SK-N-MC (cell line): Measurements from ENCODE around the gene ZNF554.

Experiments used
- EZH2 ChIP-seq: fragments of 200-600 bp; sonication (generic); IDR thresholded peaks from one replicate; pipeline ENCODE4 v1.6.1; 2017; ENCODE audit warnings: antibody characterized with exemption
- FOXP2 ChIP-seq: optimal IDR thresholded peaks from 2 replicates; pipeline ENCODE3; 2011; ENCODE audit warnings: mild to moderate bottlenecking, moderate library complexity; ENCODE audit not compliant: insufficient read depth; ENCODE audit errors: extremely low read length, control extremely low read depth
- POLR2AphosphoS5 ChIP-seq: IDR thresholded peaks from 2 replicates; pipeline ENCODE4 v1.6.1; 2012; ENCODE audit warnings: mild to moderate bottlenecking, low read depth, low read length, borderline replicate concordance

DNA sequence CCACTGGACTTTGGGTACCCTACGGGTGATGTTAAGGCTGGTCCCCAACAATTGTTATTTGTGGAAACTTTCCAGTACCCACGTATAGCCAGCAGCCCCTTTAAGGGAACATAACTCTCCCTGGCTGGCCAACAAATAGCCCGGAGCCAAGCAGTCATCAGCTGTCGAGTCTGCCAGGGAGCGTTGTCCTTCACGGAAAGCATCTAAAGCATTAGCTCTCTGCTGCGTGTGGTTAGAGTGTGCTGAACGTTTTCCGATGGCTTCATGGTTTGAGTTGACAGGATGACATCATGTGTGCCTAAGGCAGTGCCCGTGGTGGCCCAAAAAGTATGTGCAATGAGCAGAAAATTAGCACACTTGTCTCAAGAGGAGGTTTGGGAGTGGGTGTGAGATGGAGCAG, 44.1 kb downstream of the ZNF554 start:
- TF ChIP-seq EZH2, result no peak
- TF ChIP-seq FOXP2, result no peak
- no peak for TF ChIP-seq POLR2AphosphoS5
